DND-41 (cell line): ENCODE measurements around the gene PCNX1.

Experiments
- ATAC-seq: fragments of 200-7000 bp; cut with Tn5 transposase; 3 replicates; pipeline ENCODE4 v1.9.1; 2021; ENCODE audit warnings: low read depth; ENCODE audit not compliant: insufficient read depth
- DNase-seq: peaks from one replicate; pipeline ENCODE4 v3.0.0-alpha.2; 2020
- H2AFZ ChIP-seq: 2 replicates; pipeline ENCODE4 v1.6.0; 2012; ENCODE audit warnings: low read depth, low read length
- H3K27ac ChIP-seq: 2 replicates; pipeline ENCODE4 v1.5.1; 2012; ENCODE audit warnings: low read length, inconsistent platforms
- H3K27me3 ChIP-seq: fragments of 200-600 bp; sonication (generic); 2 replicates; pipeline ENCODE4 v1.6.0; 2012; ENCODE audit warnings: low read length, mild to moderate bottlenecking, inconsistent platforms; ENCODE audit not compliant: insufficient read depth, poor library complexity
- H3K36me3 ChIP-seq: 2 replicates; pipeline ENCODE4 v1.5.1; 2012; ENCODE audit warnings: low read length, inconsistent platforms; ENCODE audit not compliant: insufficient read depth
- H3K4me1 ChIP-seq: 2 replicates; pipeline ENCODE4 v1.5.1; 2012; ENCODE audit warnings: mild to moderate bottlenecking, low read length; ENCODE audit not compliant: insufficient read depth
- H3K4me2 ChIP-seq: 2 replicates; pipeline ENCODE4 v1.6.0; 2012; ENCODE audit warnings: mild to moderate bottlenecking, moderate library complexity, low read length, inconsistent platforms; ENCODE audit not compliant: insufficient read depth
- H3K4me3 ChIP-seq, 2 experiments: fragments of 200-600 bp in 1 of 2; shearing (Covaris generic) in 1 of 2; 2 replicates each; pipeline ENCODE4 v1.5.1; 2012 to 2016; ENCODE audit warnings: inconsistent platforms in 2 of 2, low read length in 2 of 2, mild to moderate bottlenecking in 2 of 2, low read depth in 1 of 2, moderate library complexity in 1 of 2
- H3K79me2 ChIP-seq: 2 replicates; pipeline ENCODE4 v1.6.0; 2012; ENCODE audit warnings: low read length, inconsistent platforms; ENCODE audit not compliant: insufficient read depth
- H3K9ac ChIP-seq: 2 replicates; pipeline ENCODE4 v1.6.0; 2012; ENCODE audit warnings: low read depth, mild to moderate bottlenecking, inconsistent platforms, low read length, moderate library complexity
- H3K9me3 ChIP-seq: 2 replicates; pipeline ENCODE4 v1.5.1; 2012; ENCODE audit warnings: low read length, moderate library complexity, mild to moderate bottlenecking, inconsistent platforms; ENCODE audit not compliant: insufficient read depth, severe bottlenecking
- H4K20me1 ChIP-seq: 2 replicates; pipeline ENCODE4 v1.6.0; 2012; ENCODE audit warnings: low read length; ENCODE audit not compliant: insufficient read depth
- EZH2 ChIP-seq: IDR thresholded peaks from 3 replicates; pipeline ENCODE4 v1.6.1; 2012; ENCODE audit warnings: borderline replicate concordance, low read depth, mild to moderate bottlenecking, moderate library complexity, low read length, inconsistent platforms; ENCODE audit not compliant: severe bottlenecking
- TF ChIP-seq, protein P1 (sequence below): IDR thresholded peaks from 2 replicates; pipeline ENCODE4 v1.5.1; 2012; ENCODE audit warnings: borderline replicate concordance, low read length, moderate library complexity, mild to moderate bottlenecking; ENCODE audit not compliant: poor library complexity, severe bottlenecking; ENCODE audit errors: extremely low read depth

The PCNX1 gene

DNA sequence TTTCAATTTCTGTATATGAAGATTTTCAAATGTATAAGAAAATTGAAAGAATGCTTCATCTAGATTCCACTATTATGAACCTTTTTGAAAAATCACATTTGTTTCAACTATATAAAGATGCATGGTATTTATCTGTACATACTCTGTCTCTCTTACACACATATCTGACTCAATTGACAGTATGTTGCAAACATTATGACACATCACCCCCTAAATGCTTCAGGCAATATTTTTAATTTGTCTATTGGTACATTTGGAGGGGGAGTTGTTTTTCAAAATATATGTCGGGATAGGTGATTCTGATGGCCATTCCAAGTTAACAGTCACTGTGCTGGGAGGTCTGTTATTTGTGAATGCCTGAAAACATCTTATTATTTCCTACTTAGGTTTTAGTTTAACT lies 14.4 kb downstream of the PCNX1 start:
- H3K4me1 ChIP-seq = peaks cover 48% of the 10 kb centered on the region
- H2AFZ ChIP-seq = no peak overlapping the region
- DNase-seq (no peak), ATAC-seq (no peak)
- no peak overlapping the region for H3K4me2 ChIP-seq
- H3K27me3 ChIP-seq = no peaks in the 10 kb centered on the region
- H4K20me1 ChIP-seq = peaks cover 10% of the 10 kb centered on the region; the same call in 1 of the 2 replicates
- no peak overlapping the region for H3K27ac ChIP-seq
- H3K4me3 ChIP-seq = no peak overlapping the region
- no peak overlapping the region for H3K9ac ChIP-seq
- no peaks in the 10 kb centered on the region; the same call in 1 of the 2 replicates for H3K36me3 ChIP-seq
- H3K9me3 ChIP-seq = no peaks in the 10 kb centered on the region
- H3K79me2 ChIP-seq = peaks cover 93% of the 10 kb centered on the region
- TF ChIP-seq EZH2 = no peak
- TF ChIP-seq, protein P1, sequence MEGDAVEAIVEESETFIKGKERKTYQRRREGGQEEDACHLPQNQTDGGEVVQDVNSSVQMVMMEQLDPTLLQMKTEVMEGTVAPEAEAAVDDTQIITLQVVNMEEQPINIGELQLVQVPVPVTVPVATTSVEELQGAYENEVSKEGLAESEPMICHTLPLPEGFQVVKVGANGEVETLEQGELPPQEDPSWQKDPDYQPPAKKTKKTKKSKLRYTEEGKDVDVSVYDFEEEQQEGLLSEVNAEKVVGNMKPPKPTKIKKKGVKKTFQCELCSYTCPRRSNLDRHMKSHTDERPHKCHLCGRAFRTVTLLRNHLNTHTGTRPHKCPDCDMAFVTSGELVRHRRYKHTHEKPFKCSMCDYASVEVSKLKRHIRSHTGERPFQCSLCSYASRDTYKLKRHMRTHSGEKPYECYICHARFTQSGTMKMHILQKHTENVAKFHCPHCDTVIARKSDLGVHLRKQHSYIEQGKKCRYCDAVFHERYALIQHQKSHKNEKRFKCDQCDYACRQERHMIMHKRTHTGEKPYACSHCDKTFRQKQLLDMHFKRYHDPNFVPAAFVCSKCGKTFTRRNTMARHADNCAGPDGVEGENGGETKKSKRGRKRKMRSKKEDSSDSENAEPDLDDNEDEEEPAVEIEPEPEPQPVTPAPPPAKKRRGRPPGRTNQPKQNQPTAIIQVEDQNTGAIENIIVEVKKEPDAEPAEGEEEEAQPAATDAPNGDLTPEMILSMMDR = no peak

DNA sequence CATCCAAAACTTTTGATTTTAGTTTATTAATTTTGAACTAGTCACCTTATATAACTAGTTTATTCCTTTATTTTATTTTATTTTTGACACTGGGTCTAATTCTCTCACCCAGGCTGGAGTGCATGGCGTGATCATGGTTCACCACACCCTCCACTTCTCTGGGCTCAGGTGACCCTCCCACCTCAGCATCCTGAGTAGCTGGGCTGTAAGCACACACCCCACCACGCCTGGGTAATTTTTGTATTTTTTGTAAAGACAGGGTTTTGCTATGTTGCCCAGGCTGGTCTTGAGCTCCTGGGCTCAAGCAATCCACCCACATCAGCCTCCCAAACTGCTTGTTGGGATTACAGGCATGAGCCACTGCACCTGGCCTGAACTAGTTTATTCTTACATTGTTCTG lies 17.3 kb downstream of the PCNX1 start:
- DNase-seq (no peak), ATAC-seq (no peak)
- TF ChIP-seq, protein P1 = no peak
- no peak for TF ChIP-seq EZH2
- H3K4me1 ChIP-seq = peaks cover 19% of the 10 kb centered on the region
- H2AFZ ChIP-seq = no peak overlapping the region
- no peaks in the 10 kb centered on the region for H3K9me3 ChIP-seq
- H3K4me2 ChIP-seq = no peak overlapping the region
- H3K79me2 ChIP-seq = peaks cover 90% of the 10 kb centered on the region
- no peak overlapping the region for H3K27ac ChIP-seq
- H4K20me1 ChIP-seq = peaks cover 10% of the 10 kb centered on the region; the same call in 1 of the 2 replicates
- no peaks in the 10 kb centered on the region for H3K36me3 ChIP-seq
- no peak overlapping the region for H3K4me3 ChIP-seq
- H3K27me3 ChIP-seq = no peaks in the 10 kb centered on the region
- H3K9ac ChIP-seq = no peak overlapping the region

DNA sequence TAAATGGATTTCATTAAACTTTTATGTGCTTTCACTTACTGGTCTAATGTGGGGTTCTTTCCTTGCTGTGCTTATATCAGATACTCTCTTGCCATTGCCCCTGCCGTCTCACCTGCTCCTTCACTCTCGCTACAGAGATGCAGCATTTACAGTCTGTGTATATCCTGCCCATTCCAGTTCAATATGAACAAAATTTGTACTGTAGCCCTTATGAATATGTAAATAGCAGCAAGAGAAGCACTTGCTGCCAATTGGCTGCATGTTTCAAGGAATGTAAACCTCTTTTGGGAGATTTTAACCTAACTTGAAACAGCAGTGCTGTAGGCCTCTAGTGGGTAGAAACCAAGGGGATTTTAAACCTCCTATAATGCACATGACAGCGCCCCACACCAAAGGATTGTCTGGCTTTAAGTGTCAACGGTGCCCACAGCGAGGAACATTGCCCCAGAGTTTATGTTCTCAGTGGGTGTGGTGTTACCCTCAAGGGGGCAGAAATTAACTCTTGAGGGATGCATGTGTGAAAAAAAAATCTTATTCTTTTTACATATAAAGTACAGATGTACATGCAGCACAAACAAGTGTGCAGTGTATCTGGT lies 19.1 kb downstream of the PCNX1 start:
- peaks cover 92% of the 10 kb centered on the region for H3K79me2 ChIP-seq

More for the DNA sequence above, 19.1 kb downstream of the PCNX1 start:
- no peak overlapping the region for H2AFZ ChIP-seq
- no peak for ATAC-seq
- no peak overlapping the region for H3K27ac ChIP-seq
- no peaks in the 10 kb centered on the region for H3K9me3 ChIP-seq
- DNase-seq = no peak
- no peaks in the 10 kb centered on the region for H3K27me3 ChIP-seq
- no peak overlapping the region for H3K4me3 ChIP-seq
- H3K36me3 ChIP-seq = no peaks in the 10 kb centered on the region
- H3K9ac ChIP-seq = no peak overlapping the region
- peaks cover 14% of the 10 kb centered on the region; the same call in 1 of the 2 replicates for H4K20me1 ChIP-seq
- no peak for TF ChIP-seq EZH2
- TF ChIP-seq, protein P1 = no peak
- no peak overlapping the region for H3K4me2 ChIP-seq
- peaks cover 1% of the 10 kb centered on the region; the same call in 1 of the 2 replicates for H3K4me1 ChIP-seq
